ENCODE data around the gene CCL5.

Gene CCL5

GRCh38 chr17:35867574-35867973 lies 12.6 kb downstream of the CCL5 start:
- DNase-seq = no peak

GRCh38 chr17:35866341-35866950 lies 13.7 kb downstream of the CCL5 start:
- no peak for DNase-seq

- no peak for DNase-seq
These were observed 14.5 kb downstream of the CCL5 start for GRCh38 chr17:35865412-35866340.

GRCh38 chr17:35864853-35865252 lies 15.3 kb downstream of the CCL5 start:
- DNase-seq = no peak

- no peak for DNase-seq
These were observed 23.6 kb downstream of the CCL5 start for GRCh38 chr17:35856603-35857002.

- DNase-seq = no peak
These were observed 24.2 kb downstream of the CCL5 start for GRCh38 chr17:35855965-35856364.

GRCh38 chr17:35849469-35850348 lies 30.5 kb downstream of the CCL5 start:
- peak; percentile 19 for DNase-seq

GRCh38 chr17:35847633-35848373 lies 32.4 kb downstream of the CCL5 start:
- DNase-seq = no peak

- DNase-seq = no peak
These were observed 33.2 kb downstream of the CCL5 start for GRCh38 chr17:35847006-35847405.

- no peak for DNase-seq
These were observed 33.9 kb downstream of the CCL5 start for GRCh38 chr17:35846055-35846809.

- no peak for DNase-seq
These were observed 35.6 kb downstream of the CCL5 start for GRCh38 chr17:35844547-35844946.

GRCh38 chr17:35843698-35844097 lies 36.5 kb downstream of the CCL5 start:
- DNase-seq = no peak

GRCh38 chr17:35842239-35842638 lies 37.9 kb downstream of the CCL5 start:
- no peak for DNase-seq

- no peak for DNase-seq
These were observed 38.7 kb downstream of the CCL5 start for GRCh38 chr17:35841505-35841904.

- DNase-seq = no peak
These were observed 39.1 kb downstream of the CCL5 start for GRCh38 chr17:35841101-35841500.

GRCh38 chr17:35825206-35825605 lies 55.0 kb downstream of the CCL5 start:
- no peak for DNase-seq
